GM10248 (cell line): ENCODE results near the gene PSMC3IP.
A peak's percentile ranks its signal among the peaks of the same experiment; 100 is the strongest.
"Not testable (repeated sequence)": the region's sequence is repeated elsewhere in the genome, so short reads cannot be mapped to it uniquely, and the experiment has no call there.

Source experiments
- CTCF ChIA-PET: fragments of 300-600 bp; sonication (Branson Sonifier 250); formaldehyde crosslinking; extraction: SDS; loops from one replicate; lab custom pipeline; 2021; ENCODE audit warnings: antibody characterized with exemption; lab: Yijun Ruan, JAX
- POLR2A ChIA-PET: fragments of 350-650 bp; sonication (Branson Sonifier 250); formaldehyde crosslinking; extraction: SDS; loops from one replicate; lab custom pipeline; 2020; ENCODE audit warnings: antibody characterized with exemption; lab: Yijun Ruan, JAX
- DNase-seq: peaks from one replicate; pipeline ENCODE4 v3.0.0; 2012; ENCODE audit errors: extremely low spot score
- CTCF ChIP-seq: IDR thresholded peaks from 2 replicates; pipeline ENCODE4 v1.5.1; 2012; ENCODE audit warnings: mild to moderate bottlenecking, low read depth; ENCODE audit errors: extremely low read depth, missing control alignments, control extremely low read depth

PSMC3IP gene

GRCh38 chr17:42613699-42614295 is 36.3 kb upstream of the PSMC3IP start:
- no peak for TF ChIP-seq CTCF
- ChIA-PET POLR2A (no interaction called here), CTCF (interaction anchor here (1.8 kb wide), 1 partner anchor 149 kb away, joined by 6 read pairs; no protein-coding TSS in a partner anchor)
- no peak for DNase-seq

GRCh38 chr17:42612013-42612412 is 34.5 kb upstream of the PSMC3IP start:
- no peak for DNase-seq
- TF ChIP-seq CTCF: no peak
- ChIA-PET CTCF (interaction anchor here (0.6 to 1.4 kb wide), 2 partner anchors 34 to 59 kb away, joined by 3 read pairs; no protein-coding TSS in a partner anchor), POLR2A (no interaction called here)

DNA sequence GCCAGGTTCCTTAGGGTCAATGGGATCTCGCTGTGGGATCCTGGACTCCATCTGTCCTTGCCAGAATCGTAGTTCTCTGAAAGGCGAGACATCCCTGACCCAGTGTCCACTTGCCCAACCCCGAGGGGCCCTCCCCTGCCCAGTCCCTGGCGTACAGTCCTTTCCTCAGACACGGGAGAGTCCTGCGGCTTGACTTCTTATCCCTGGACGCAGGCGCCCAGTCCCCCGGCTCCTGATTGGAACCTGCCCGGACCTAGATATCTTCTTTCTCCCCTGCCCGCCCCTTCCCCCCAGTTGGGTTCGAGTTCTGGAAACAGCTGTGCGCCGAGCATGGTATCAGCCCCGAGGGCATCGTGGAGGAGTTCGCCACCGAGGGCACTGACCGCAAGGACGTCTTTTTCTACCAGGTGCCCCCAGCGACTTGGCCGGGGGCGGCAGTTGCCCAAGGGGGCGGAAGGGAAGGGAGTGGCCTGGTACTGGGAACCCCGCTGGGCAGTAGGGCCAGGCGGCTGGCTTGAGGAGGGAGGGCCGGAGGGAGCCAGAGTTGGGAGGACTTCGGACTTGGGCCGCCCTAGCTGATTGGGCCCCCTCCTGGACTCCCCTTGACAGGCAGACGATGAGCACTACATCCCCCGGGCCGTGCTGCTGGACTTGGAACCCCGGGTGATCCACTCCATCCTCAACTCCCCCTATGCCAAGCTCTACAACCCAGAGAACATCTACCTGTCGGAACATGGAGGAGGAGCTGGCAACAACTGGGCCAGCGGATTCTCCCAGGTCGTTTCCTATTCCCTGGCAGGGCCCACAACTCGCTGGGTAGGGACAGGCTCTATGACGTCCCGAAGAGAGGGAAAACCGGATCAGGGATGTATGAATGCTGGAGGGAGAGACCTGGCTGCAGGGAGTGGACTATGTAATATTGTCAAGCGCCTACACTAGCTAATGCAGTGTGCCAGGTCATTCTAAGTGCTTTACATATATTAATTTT is 32.6 kb upstream of the PSMC3IP start:
- POLR2A ChIA-PET: interaction anchor here (0.5 to 1.0 kb wide), 6 partner anchors 15 to 751 kb away, joined by 3 to 7 read pairs (median 3); partner anchors contain the start of gene PLEKHH3
- DNase-seq: not testable (repeated sequence)
- CTCF ChIA-PET: interaction anchor here (1.4 to 13.0 kb wide), 11 partner anchors 8 to 214 kb away, joined by 3 to 120 read pairs (median 9); partner anchors contain the start of genes BECN1, CCR10, PLEKHH3 and PSMC3IP

DNA sequence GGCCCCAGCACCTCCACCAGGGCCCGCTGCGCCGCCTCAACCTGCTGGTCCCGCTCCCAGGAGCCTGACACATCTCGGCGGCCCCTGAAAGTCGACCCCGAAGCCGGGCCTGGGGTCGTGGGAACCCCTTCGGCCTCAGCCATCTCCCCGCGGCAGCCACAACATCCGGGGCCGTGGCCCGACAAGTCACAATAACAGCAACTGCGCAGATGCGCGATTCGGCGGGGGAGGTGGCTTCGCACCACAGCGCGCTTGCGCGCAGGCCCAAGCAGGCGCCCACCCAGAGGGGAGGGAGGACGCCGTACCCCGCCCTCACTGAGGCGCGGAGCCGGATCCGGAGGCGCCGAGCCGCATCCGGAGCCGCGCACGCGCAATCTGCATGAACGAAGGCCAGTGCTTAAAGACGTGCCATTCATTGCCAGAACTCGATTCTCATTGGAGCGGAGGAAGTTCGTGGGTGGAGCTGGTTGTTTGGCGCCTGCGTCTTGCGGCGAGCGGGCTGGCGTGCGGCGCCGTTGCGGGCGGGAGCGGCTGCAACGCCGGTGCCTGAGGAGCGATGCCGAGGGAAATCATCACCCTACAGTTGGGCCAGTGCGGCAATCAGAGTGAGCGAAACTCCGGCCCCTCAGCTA is 31.8 kb upstream of the PSMC3IP start, which contains the start of the genes RETREG3 and TUBG1:
Gene RETREG3 (minus strand): TSS at position 193 of the 632 bp plus-strand sequence. CDS start 50 bp downstream, at position 143.
Gene TUBG1 (plus strand): TSS at position 502 of the 632 bp plus-strand sequence. CDS start 55 bp downstream, at position 557.
- ChIA-PET CTCF (interaction anchor here (1.2 to 13.0 kb wide), 15 partner anchors 9 to 388 kb away, joined by 3 to 120 read pairs (median 6); partner anchors contain the start of genes BECN1, CCR10, PLEKHH3 and PSMC3IP), POLR2A (interaction anchor here (0.5 to 1.2 kb wide), 7 partner anchors 9 to 751 kb away, joined by 3 to 7 read pairs (median 3); partner anchors contain the start of gene PLEKHH3)
- no peak for TF ChIP-seq CTCF
- peak; percentile 100 for DNase-seq

DNA sequence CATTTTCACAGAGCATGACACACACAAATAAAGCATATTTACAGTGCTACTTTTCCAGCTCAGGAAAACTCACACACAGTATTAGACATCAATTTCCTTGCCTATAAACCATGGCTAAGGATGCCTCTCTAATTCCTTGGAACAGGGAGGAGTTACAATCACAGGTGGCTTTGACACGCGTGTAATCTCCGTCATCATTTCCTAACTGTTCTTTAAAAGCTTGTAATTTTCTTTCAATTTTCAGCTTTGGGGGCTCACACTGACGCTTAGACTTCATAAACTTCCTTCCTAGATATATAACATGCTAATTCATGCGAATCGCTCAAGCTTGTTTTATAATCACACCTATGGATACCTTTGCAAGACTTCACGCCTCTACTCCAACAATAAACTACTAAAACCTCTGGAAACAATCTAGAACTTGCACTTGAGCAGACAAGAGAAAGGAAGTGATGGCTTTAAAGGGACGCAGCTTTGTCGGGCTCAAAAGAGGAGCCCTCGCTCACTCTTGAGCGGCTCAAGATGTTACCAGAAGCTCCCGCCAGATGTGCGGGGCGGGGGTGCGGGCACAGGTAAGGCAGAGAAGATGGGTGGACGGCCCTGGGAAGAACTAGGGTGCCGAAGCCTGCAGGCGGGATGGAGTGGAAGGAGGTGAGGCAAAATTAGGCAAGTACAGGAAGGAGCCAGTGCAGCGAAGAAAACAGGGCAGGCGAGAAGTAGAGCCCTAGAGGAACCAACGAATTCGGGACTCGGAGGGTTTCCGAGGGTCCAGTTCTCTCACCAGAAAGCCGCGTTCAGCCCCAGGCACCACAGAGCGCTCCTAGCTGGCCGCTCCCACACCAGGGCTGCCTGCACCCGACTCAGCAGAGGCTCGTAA is 31.0 kb upstream of the PSMC3IP start:
- ChIA-PET CTCF (interaction anchor here (0.7 to 13.0 kb wide), 17 partner anchors 9 to 389 kb away, joined by 3 to 120 read pairs (median 6); partner anchors contain the start of genes BECN1, CCR10, PLEKHH3 and PSMC3IP), POLR2A (interaction anchor here (0.7 to 1.2 kb wide), 5 partner anchors 10 to 752 kb away, joined by 3 to 5 read pairs (median 4); partner anchors contain the start of gene PLEKHH3)
- TF ChIP-seq CTCF: no peak
- DNase-seq: no peak
